HCT116 (cell line): Measurements from ENCODE around the gene PRICKLE3.

Source experiments
- CTCF ChIP-seq, 3 experiments: fragments of 200-600 bp in 1 of 3; sonication (generic) in 1 of 3; IDR thresholded peaks in 2 of 3; conservative IDR thresholded peaks in 1 of 3; 2 replicates each; pipeline ENCODE4 v1.5.1; 2012 to 2017; ENCODE audit warnings: low read depth in 2 of 3, low read length in 2 of 3, antibody characterized with exemption in 1 of 3, borderline replicate concordance in 1 of 3, control low read depth in 1 of 3, mild to moderate bottlenecking in 1 of 3, mixed read lengths in 1 of 3, mixed run types in 1 of 3, moderate library complexity in 1 of 3; ENCODE audit not compliant: insufficient read depth in 1 of 3
- EZH2 ChIP-seq: fragments of 200-600 bp; sonication (generic); IDR thresholded peaks from 2 replicates; pipeline ENCODE4 v1.6.1; 2017; ENCODE audit warnings: antibody characterized with exemption, mixed run types
- EZH2phosphoT487 ChIP-seq: fragments of 200-600 bp; IDR thresholded peaks from 2 replicates; pipeline ENCODE4 v1.6.1; 2018; ENCODE audit warnings: antibody characterized with exemption, borderline replicate concordance
- FOSL1 ChIP-seq: IDR thresholded peaks from 2 replicates; pipeline ENCODE4 v1.6.1; 2012; ENCODE audit warnings: low read depth
- JUND ChIP-seq: IDR thresholded peaks from 2 replicates; pipeline ENCODE4 v1.6.1; 2012
- POLR2A ChIP-seq: IDR thresholded peaks from 2 replicates; pipeline ENCODE4 v1.7.0; 2011; ENCODE audit warnings: borderline replicate concordance; ENCODE audit not compliant: insufficient read depth, insufficient read length; ENCODE audit errors: extremely low read depth
- RAD21 ChIP-seq: IDR thresholded peaks from 2 replicates; pipeline ENCODE4 v1.6.1; 2012; ENCODE audit warnings: low read depth, mild to moderate bottlenecking
- REST ChIP-seq: IDR thresholded peaks from 2 replicates; pipeline ENCODE4 v1.6.1; 2012; ENCODE audit warnings: low read depth
- SIN3A ChIP-seq: IDR thresholded peaks from 2 replicates; pipeline ENCODE4 v1.6.1; 2012; ENCODE audit warnings: low read depth
- SP1 ChIP-seq: IDR thresholded peaks from 2 replicates; pipeline ENCODE4 v1.6.1; 2012; ENCODE audit warnings: low read depth
- ZNF274 ChIP-seq: fragments of 200-500 bp; sonication (Bioruptor generic); IDR thresholded peaks from 2 replicates; pipeline ENCODE4 v1.6.1; 2014; ENCODE audit warnings: mild to moderate bottlenecking, low read depth, low read length, inconsistent platforms

GRCh38 chrX:49211074-49211473 lies 24.9 kb upstream of the PRICKLE3 start:
- no peak for TF ChIP-seq SP1
- TF ChIP-seq EZH2: no peak
- TF ChIP-seq CTCF (IDR thresholded peaks at IDR 0.05 in 2 of 3, conservative IDR thresholded peaks at IDR 0.05 in 1 of 3; ENCODE audit: borderline replicate concordance in 1 of 3, insufficient read depth in 1 of 3, low read depth in 2 of 3, low read length in 2 of 3): no peak
- no peak for TF ChIP-seq RAD21
- TF ChIP-seq POLR2A: no peak
- TF ChIP-seq JUND: no peak
- TF ChIP-seq REST: no peak
- TF ChIP-seq FOSL1: no peak
- no peak for TF ChIP-seq SIN3A
- TF ChIP-seq EZH2phosphoT487: no peak
- no peak for TF ChIP-seq ZNF274
